Nephron (organoid): Measurements from ENCODE around the gene GDF15.
"Not testable (repeated sequence)": the region's sequence is repeated elsewhere in the genome, so short reads cannot be mapped to it uniquely, and the experiment has no call there.

ENCODE experiments used
- H3K27ac Mint-ChIP-seq, 3 experiments: 2 replicates each; pipeline ENCODE4 v1.8.0; 2020; ENCODE audit warnings: mixed read lengths in 3 of 3, mild to moderate bottlenecking in 2 of 3, moderate library complexity in 1 of 3
- H3K27me3 Mint-ChIP-seq: 2 replicates; pipeline ENCODE4 v1.8.0; 2021; ENCODE audit warnings: low read depth, mild to moderate bottlenecking, moderate library complexity, mixed read lengths
- H3K36me3 Mint-ChIP-seq: 2 replicates; pipeline ENCODE4 v1.8.0; 2020; ENCODE audit warnings: low read depth, mixed read lengths
- H3K4me1 Mint-ChIP-seq: 2 replicates; pipeline ENCODE4 v1.8.0; 2020; ENCODE audit warnings: mixed read lengths
- H3K4me3 Mint-ChIP-seq, 3 experiments: 2 replicates each; pipeline ENCODE4 v1.8.0; 2020; ENCODE audit warnings: mild to moderate bottlenecking in 3 of 3, mixed read lengths in 3 of 3, moderate library complexity in 2 of 3
- H3K9me3 Mint-ChIP-seq: 2 replicates; pipeline ENCODE4 v1.8.0; 2020; ENCODE audit warnings: mixed read lengths
- CTCF ChIP-seq, 3 experiments: fragments of 200-600 bp; sonication (generic); IDR thresholded peaks; one replicate each; pipeline ENCODE4 v1.5.0; 2021; ENCODE audit warnings: antibody characterized with exemption in 3 of 3; ENCODE audit not compliant: unreplicated experiment in 3 of 3

GDF15 gene

DNA sequence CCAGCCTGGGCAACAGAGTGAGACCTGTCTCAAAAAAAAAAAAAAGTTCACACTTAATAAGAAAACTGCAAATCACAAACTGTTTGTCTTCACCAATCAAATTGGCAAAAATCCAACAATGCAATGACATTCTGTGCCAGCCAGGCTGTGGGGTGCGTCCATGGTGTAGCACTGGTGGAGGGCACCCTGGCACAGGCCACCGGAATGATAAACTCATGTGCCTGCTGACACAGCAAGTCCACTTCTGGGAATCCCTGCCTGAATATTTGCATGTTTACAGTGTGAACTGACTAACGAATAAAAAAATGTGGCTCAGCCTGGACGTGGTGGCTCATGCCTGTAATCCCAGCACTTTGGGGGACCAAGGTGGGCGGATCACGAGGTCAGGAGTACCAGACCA is 13.1 kb downstream of the GDF15 start:
- Mint-ChIP-seq H3K27me3 (peaks cover 9% of the 10 kb centered on the region), H3K9me3 (no peaks in the 10 kb centered on the region)

GRCh38 chr19:18401580-18402112 is 15.7 kb downstream of the GDF15 start:
- H3K4me3 Mint-ChIP-seq: peak overlapping the region; percentile 8 to 70 (median 55)
- no peaks in the 10 kb centered on the region for H3K36me3 Mint-ChIP-seq
- H3K27ac Mint-ChIP-seq: peak overlapping the region; percentile 96 to 98 (median 98)
- H3K4me1 Mint-ChIP-seq: peaks cover 24% of the 10 kb centered on the region
- no peaks in the 10 kb centered on the region for H3K9me3 Mint-ChIP-seq
- H3K27me3 Mint-ChIP-seq: peaks cover 9% of the 10 kb centered on the region
- peak; percentile 46 to 51 (median 51) for TF ChIP-seq CTCF (IDR thresholded peaks at IDR 0.05; ENCODE audit: unreplicated experiment in 3 of 3)

More for the DNA sequence above, 13.1 kb downstream of the GDF15 start:
- Mint-ChIP-seq H3K36me3 (no peaks in the 10 kb centered on the region), H3K4me1 (peaks cover 24% of the 10 kb centered on the region), H3K4me3 (no peak overlapping the region), H3K27ac (no peak overlapping the region)
- no peak for TF ChIP-seq CTCF (IDR thresholded peaks at IDR 0.05; ENCODE audit: unreplicated experiment in 3 of 3)

DNA sequence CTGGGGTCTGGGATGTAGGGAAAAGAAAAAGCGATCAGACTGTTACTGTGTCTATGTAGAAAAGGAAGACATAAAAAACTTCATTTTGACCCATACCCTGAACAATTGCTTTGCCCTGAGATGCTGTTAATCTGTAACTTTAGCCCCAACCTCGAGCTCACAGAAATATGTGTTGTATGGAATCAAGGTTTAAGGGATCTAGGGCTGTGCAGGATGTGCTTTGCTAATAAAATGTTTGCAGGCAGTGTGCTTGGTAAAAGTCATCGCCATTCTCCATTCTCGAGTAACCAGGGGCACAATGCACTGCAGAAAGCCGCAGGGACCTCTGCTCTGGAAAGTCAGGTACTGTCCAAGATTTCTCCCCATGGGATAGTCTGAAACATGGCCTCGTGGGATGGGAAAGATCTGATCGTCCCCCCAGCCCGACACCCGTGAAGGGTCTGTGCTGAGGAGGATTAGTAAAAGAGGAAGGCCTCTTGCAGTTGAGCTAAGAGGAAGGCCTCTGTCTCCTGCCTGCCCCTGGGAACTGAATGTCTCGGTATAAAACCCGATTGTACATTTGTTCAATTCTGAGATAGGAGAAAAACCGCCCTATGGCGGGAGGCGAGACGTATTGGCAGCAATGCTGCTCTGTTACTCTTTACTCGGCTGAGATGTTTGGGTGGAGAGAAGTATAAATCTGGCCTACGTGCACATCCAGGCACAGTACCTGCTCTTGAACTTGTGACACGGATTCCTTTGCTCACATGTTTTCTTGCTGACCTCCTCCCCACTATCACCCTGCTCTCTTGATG is 16.7 kb downstream of the GDF15 start:
- H3K27me3 Mint-ChIP-seq, H3K9me3 Mint-ChIP-seq, H3K36me3 Mint-ChIP-seq: not testable (repeated sequence)
- Mint-ChIP-seq H3K4me1 (peaks cover 24% of the 10 kb centered on the region), H3K4me3 (peak overlapping the region; percentile 34 to 68 (median 53)), H3K27ac (peak overlapping the region; percentile 96 to 98 (median 98))

DNA sequence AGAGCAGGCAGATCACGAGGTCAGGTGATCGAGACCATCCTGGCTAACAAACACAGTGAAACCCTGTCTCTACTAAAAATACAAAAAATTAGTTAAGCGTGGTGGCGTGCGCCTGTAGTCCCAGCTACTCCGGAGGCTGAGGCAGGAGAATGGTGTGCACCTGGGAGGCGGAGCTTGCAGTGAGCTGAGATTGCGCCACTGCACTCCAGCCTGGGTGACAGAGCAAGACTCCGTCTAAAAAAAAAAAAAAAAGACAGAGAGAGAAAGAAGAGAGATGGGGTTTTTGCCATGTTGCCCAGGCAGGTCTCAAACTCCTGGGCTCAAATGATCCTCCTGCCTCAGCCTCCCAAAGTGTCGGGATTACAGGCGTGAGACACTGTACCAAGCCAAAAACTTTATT is 19.8 kb downstream of the GDF15 start:
- not testable (repeated sequence) for H3K36me3 Mint-ChIP-seq, H3K27ac Mint-ChIP-seq, H3K27me3 Mint-ChIP-seq, H3K4me3 Mint-ChIP-seq, H3K9me3 Mint-ChIP-seq
- H3K4me1 Mint-ChIP-seq: peaks cover 28% of the 10 kb centered on the region

DNA sequence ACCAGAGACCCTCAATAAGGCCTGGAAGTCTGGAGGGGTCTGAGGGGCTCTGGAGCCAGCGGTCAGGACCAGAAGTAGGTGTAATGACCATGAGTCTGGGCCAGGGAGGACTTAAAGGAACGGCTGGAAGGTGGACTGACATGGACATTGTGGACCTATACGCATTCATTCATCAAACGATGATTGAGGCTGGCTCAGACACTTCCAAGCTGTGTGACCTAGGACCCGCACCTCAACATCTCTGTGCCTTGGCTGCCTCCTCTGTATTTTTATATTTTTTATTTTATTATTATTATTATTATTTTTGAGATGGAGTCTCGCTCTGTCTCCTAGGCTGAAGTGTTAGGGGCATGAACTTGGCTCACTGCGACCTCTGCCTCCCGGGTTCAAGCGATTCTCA is 20.8 kb downstream of the GDF15 start:
- Mint-ChIP-seq H3K4me1 (peaks cover 22% of the 10 kb centered on the region), H3K9me3 (no peaks in the 10 kb centered on the region), H3K27me3 (no peaks in the 10 kb centered on the region), H3K36me3 (no peaks in the 10 kb centered on the region), H3K4me3 (no peak overlapping the region), H3K27ac (no peak overlapping the region)
- TF ChIP-seq CTCF (IDR thresholded peaks at IDR 0.05; ENCODE audit: unreplicated experiment in 3 of 3): no peak

- Mint-ChIP-seq H3K9me3 (no peaks in the 10 kb centered on the region), H3K27ac (peak overlapping the region in 1 of 3 experiments; percentile 40), H3K27me3 (no peaks in the 10 kb centered on the region), H3K4me1 (peaks cover 9% of the 10 kb centered on the region), H3K36me3 (no peaks in the 10 kb centered on the region), H3K4me3 (no peak overlapping the region)
- peak in 2 of 3 experiments; percentile 23 to 26 for TF ChIP-seq CTCF (IDR thresholded peaks at IDR 0.05; ENCODE audit: unreplicated experiment in 3 of 3)
Observed at GRCh38 chr19:18408053-18408476, 22.1 kb downstream of the GDF15 start.
